CD4-positive, alpha-beta T cell treated with Interleukin-15 for 4 hours (primary cell): Measurements from ENCODE around the gene COL5A1.
"Not testable (repeated sequence)": the region's sequence is repeated elsewhere in the genome, so short reads cannot be mapped to it uniquely, and the experiment has no call there.

Experiments
- DNase-seq: peaks from one replicate; pipeline ENCODE4 v3.0.0-alpha.2; 2020; ENCODE audit warnings: low spot score

Gene COL5A1

DNA sequence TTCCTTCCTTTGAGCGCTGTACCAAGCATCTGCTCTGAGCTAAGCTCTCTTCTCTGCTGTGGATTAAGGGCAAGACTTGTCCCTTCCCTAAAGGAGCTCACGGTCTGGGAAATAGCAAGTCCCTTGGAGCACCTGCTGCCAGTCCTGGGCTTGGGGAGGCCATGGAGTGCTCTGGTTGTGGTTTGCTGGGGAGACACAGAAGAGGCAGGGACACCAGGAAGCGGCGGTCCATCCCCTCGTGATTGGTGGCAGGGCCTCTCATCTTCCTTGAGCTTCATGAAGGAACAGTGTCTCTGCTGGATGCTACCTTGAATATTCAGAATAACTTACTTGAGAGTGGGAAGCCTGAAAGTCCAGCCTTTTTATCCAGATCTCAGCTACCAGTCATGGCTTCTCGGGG lies 35.3 kb downstream of the COL5A1 start:
- DNase-seq = no peak

- no peak for DNase-seq
Observed at GRCh38 chr9:134677743-134678142, 36.1 kb downstream of the COL5A1 start.

- DNase-seq = no peak
Observed at GRCh38 chr9:134678206-134678605, 36.6 kb downstream of the COL5A1 start.

DNA sequence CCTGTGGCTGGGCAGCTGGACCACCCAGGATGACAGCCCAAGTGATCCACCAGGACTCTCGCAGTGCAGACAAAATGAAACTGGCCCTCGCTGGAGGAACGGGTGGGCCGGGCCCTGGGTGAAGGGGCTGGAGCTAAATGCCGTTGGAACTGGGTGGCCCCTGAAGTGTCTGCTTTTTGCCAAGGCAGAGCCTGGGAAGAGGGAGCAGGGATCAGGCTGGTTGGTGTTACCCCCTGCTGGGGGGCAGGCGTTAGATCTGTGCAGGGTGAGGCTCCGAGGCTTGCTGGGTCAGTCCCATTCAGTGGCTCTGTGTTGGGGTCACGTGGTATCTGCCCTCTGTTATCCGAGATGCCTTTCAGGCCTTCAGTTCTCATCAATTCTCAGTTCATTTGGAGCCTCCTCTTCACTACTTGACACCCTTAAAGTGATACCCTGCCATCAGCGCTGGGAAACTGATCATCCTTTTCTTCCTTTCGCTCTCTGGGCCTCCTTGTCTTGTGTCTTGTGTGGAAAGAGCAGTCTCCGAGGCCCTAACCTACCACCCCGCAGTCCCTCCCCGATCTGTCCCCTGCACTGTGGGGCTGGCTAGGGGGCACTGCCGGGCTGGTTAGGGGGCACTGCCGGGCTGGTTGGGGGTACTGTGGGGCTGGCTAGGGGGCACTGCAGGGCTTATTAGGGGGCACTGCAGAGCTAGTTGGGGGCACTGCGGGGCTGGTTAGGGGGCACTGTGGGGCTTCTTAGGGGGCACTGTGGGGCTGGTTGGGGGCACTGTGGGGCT lies 37.3 kb downstream of the COL5A1 start:
- DNase-seq = no peak

- DNase-seq = no peak
Observed at GRCh38 chr9:134679616-134680392, 38.2 kb downstream of the COL5A1 start.

- DNase-seq = no peak
Observed at GRCh38 chr9:134680393-134681060, 38.9 kb downstream of the COL5A1 start.

DNA sequence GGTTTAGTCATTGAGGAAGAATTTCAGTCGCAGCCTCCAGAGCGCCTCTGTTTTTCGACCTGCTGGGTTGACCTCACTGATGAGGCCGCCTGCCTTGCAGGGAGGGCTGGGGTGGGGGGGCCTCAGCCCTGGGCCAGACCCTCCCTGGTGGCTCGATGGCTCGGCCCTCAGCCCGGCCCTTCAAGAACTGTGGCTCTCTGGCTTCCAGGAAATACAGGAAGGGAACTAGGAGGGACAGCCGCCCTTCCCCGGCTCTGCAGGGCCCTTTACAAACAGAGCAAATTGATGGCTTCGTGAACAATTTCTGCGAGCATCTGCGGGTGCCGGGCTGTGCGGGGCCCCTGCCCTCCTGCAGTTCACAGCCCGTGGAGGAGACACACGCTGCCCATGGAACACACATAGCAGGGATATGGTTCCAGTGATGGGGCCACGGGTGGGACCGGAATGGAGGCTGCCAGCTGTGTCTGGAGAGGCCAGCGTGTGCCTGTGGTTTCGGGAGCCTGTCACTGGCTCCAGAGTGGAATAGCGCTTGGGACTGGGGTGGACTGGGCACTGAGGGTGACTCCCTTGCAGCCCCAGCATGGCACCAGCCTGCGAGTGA lies 39.6 kb downstream of the COL5A1 start:
- no peak for DNase-seq

DNA sequence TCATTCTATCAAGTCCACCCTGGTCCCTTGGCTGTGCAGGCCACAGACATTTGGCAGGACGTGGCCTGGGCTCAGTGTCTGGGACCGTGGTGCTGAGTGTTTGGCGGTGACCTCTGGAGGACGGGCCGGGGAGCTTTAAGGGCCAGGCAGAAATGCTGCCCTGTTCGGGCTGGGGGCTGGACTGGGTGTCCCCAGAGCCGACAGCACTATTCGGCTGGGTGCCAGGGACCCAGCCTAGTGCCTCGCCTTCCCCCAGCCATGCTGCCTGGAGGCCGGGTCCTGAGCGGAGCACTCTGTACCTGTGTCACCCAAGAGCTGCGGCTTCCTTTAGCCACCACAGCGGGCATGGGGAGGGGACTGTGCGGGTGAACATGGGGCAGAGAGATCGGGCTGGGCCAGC lies 40.4 kb downstream of the COL5A1 start:
- DNase-seq = no peak

GRCh38 chr9:134682651-134683364 lies 41.2 kb downstream of the COL5A1 start:
- DNase-seq = no peak

- DNase-seq = no peak
Observed at GRCh38 chr9:134683714-134684374, 42.2 kb downstream of the COL5A1 start.

GRCh38 chr9:134684375-134684723 lies 42.7 kb downstream of the COL5A1 start:
- DNase-seq = no peak

DNA sequence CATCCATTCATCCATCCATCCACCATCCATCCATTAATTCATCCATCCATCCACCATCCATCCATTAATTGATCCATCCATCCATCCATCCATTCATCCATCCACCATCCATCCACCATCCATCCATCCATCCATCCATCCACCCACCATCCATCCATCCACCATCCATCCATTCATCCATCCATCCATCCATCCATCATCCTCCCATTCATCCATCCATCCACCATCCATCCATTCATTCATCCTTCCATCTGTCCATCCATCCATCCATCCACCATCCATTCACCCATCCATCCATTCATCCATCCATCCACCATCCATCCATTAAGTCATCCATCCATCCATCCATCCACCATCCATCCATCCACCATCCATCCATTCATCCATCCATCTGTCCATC lies 43.3 kb downstream of the COL5A1 start:
- DNase-seq = not testable (repeated sequence)

- DNase-seq = no peak
Observed at GRCh38 chr9:134685784-134686183, 44.2 kb downstream of the COL5A1 start.

- no peak for DNase-seq
Observed at GRCh38 chr9:134686896-134687295, 45.3 kb downstream of the COL5A1 start.

GRCh38 chr9:134687556-134687955 lies 46.0 kb downstream of the COL5A1 start:
- no peak for DNase-seq

DNA sequence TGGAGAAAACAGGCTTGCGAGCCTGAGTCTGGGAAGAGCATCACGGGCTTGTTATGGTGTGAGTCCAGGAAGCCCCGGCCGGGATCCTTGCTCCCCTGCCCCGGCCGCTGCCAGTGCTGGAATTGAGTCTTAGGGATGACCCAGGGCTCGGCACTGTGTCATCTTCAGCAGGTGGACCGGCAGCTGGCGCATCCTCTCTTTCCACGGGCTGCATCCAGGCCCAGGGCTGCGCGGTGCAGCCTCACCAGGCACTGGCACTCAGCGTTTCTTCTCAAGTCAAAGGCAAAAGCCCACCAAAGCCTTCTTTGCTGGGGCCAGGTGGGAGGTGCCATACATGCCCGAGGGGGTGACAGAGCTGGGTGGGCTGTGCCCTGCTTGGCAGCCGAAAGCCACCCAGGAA lies 46.6 kb downstream of the COL5A1 start:
- DNase-seq = no peak

GRCh38 chr9:134688661-134689320 lies 47.2 kb downstream of the COL5A1 start:
- DNase-seq = no peak

DNA sequence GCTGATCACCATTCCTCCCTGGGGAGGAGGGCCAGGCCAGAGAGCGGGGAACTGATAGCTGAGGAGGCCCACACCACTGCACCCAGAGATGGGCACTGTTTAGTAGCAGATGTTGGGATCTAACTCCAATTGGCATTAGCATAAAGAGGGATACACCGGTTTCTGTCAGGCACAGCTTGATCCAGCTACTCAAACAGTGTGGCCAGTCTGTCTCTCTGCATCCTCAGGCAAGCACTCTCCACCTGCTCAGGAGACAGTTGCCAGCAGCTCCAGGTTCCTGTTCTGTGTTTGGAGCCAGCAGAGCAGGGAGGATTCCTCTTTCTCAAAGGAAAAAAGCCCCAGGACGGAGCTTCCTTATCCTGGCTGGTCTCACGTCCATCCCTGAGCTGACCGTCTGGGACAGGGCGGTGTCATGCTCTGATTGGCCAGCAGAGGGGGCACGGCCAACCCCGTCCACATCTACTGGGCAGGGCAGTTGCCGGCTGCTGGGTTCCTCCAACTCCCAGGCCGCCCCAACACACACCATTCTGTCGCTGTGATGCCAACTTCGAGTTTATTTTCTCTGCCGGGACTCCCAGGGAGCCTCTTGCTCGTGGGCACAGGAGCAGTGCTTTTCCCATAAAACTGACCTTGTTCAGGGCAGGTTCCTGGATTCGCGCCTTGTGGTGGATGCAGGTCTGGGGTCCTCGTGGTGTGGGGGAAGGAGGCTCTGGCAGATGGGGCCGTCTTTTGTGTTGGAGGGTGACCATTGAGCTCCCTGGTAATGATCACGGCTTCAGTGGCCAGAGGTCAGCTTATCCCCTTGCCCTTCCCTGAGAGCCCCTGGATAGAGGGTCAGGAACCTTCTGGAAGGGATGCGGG lies 47.9 kb downstream of the COL5A1 start:
- DNase-seq = no peak

GRCh38 chr9:134690301-134690751 lies 48.7 kb downstream of the COL5A1 start:
- no peak for DNase-seq
